GM23248 (cell line): ENCODE measurements around the gene CHMP6.

Experiments used
- EZH2 ChIP-seq: fragments of 200-600 bp; sonication (generic); IDR thresholded peaks from 2 replicates; pipeline ENCODE4 v1.6.1; 2018; ENCODE audit warnings: antibody characterized with exemption, mild to moderate bottlenecking; ENCODE audit not compliant: insufficient read depth, poor library complexity, severe bottlenecking
- EZH2phosphoT487 ChIP-seq: fragments of 200-600 bp; sonication (generic); IDR thresholded peaks from 2 replicates; pipeline ENCODE4 v1.6.1; 2018; ENCODE audit warnings: antibody characterized with exemption, moderate library complexity, mild to moderate bottlenecking, low read depth; ENCODE audit not compliant: insufficient read depth

- no peak for TF ChIP-seq EZH2phosphoT487
- no peak for TF ChIP-seq EZH2
These were observed 22.5 kb upstream of the CHMP6 start for GRCh38 chr17:80969030-80969673.
